ENCODE results near the gene EML4.
"Not testable (repeated sequence)": the region's sequence is repeated elsewhere in the genome, so short reads cannot be mapped to it uniquely, and the experiment has no call there.

Gene EML4

GRCh38 chr2:42335514-42336104, 166.5 kb downstream of the EML4 start:
- no peak for DNase-seq (ENCODE audit: low read depth)

DNA sequence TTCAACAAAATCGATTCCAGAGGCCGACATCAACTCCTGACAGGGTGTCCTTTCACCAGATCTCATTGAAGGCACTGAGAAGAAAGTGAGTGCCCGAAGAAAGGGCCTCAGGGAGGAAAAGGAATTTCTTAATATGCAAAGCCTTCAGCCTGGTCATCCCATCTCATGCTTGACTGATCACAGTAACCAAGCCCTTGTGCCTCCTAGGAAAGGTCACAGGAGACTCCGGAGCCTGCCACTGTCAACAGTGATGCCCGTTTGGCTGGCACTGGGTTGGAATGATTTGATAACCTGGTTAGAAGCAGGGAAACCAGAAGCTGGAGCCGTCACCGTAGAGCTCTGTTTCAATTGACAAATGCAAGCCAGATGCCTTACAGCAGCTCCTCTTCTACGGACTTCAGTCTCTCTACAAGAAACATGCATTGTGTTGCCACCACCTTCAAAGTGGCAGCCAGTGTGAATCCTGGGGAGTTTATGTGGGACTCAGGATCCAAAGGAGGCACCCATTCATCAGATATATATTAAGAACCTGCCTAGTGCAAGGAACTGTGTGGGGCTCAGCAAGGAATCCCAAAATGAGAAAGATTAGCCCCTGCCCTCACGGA, 167.3 kb downstream of the EML4 start:
- DNase-seq (ENCODE audit: low read depth): no peak

DNA sequence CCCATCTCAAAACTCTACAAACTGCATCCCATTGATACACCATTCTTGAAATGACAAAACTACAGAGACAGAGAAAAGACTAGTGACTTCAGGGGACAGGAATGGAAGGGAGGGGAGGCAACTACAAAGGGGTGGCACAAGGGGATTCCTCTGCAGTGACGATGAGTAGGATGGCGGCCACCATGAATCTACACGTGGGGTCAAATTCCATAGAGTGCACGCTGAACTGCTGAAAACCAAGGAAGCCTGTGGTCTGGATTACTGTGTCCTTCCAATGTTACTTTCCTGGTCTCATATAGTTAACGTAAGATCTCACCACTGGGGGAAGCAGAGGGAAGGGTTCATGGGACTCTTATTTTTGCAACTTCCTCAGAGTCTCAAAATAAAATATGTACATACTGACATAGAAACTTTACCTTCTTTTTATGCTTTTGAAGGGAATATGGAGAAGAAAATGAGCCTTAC, 168.2 kb downstream of the EML4 start:
- no peak for DNase-seq (ENCODE audit: low read depth)

DNA sequence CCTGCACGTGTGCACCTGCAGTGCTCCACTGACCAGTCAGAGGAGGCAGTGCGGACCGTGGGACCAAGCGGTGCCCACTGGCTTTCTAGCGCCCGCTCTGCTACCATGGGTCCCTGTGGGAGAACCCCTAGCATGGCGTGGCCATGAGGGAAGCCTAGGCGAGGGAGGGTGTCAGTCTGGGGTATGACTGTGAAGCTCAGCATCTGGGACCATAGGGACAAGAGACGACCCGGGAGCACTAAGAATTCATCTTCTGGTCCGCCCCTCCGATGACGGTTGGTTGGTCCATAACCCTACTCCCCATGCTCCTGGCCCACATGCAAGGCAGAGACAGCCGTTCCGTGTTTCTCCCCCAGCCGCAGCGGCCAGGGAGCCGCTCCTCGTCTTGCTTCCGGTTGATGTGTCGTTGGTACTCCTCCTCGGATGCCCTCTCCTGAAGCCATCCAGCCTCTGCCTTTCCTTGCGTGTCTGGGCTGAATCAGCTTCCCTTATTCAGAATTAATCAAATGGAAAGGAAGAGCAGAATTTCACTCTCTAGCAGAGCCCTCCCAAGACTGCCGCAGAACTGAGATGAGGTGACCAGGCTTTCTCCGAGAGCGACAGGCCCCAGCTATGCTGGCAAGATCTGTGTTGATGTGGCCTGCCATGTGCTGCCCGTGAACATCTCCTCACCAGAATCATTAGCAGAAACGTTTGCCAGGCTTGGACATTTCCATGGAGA, 168.9 kb downstream of the EML4 start:
- no peak for DNase-seq (ENCODE audit: low read depth)

DNA sequence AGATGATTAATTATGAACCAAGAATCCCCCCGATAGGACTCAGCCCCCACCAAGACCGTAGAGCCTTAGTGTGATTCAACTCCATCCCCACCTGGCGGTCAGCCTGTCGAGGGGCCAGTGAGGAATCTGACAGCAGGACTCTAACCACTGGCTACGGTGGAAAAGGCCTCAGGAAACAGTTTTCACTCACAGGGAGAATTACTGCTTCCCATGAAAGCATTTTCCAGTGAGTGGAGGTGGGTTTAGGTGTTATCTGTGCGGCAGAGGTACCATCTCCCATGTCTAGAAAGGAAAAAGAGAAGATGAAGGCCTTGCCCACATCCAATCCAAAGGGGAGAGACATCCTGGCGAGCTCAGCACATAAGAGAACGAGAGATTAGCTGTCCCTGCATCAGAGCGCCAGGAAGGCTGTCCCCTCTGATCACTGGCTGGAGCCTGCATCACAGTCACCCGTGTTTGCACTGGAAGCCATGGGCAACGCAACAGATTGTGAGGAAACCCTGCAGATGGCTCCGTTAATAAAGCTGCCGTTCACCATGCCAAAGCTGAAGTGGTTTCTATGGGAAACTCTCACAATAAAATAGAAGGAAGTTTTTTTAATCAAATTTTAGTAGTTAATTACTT, 169.5 kb downstream of the EML4 start:
- no peak for DNase-seq (ENCODE audit: low read depth)

DNA sequence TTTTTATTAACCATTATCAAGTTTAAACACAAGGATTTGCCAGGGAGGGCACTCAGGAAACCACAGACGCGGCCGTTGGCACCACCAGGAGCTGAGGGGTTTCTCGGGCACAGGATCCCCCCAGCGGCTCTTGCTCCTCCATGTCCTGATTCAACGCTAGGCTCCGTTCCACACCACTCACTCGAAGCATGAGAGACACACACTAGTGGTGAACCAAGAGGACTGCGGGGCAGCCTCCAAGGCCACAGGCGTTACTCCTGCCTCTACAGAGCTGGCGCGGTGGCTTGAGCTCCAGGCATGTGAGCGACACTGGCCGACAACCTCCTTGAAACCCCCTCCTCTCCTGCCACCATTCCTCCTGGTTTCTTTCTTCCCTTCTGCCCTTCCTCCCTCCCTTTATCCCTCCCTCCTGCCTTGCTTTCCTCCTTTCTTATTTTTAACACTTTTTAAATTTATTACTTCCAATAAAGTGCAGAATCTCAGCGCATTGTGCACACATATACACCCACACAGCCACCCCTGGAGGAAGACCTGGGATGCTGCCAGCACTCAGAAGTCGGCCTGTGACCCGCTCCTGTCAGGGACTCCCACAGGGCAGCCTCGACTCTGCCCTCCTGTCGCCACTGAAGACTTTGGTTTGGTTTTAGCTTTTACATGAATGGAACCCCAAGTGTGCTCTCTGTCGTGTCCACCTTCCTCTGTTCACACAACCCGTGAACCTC, 170.2 kb downstream of the EML4 start:
- DNase-seq (ENCODE audit: low read depth): no peak

GRCh38 chr2:42340045-42340937, 171.1 kb downstream of the EML4 start:
- no peak for DNase-seq (ENCODE audit: low read depth)

DNA sequence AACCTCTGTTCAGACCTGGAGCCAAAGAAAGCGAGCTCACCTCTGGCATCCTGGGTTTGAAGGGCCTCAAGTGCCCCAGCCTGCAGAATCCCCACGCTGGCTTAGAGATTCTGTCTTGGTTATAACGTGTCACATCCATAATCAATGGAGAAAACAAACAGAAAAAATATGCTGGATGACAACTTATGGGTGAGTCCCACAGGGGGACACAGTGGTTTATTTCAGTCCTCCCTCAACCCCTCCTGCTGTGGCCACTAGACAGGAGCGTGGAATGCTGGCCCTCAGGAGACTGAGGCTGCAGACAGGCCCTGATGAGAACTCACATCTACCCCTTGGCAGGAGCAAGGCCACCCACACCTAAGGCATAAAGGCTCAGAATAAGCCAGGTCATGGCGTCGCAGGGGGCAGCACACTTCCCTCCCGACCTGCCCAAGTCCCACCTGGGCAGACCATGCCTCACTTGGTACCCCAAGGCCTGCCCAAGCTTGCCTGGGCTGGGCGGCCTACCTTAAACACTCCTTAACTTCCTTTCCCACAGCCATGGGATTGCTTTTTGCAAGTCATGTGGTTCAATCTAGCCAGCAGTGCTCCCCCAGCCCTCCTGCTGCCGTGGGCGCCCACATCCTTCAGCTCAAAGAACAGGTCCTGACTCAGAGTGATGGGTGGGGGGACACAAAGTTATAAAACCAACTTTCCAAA, 171.9 kb downstream of the EML4 start:
- DNase-seq (ENCODE audit: low read depth): no peak

GRCh38 chr2:42342061-42342794, 173.1 kb downstream of the EML4 start:
- DNase-seq (ENCODE audit: low read depth): no peak

DNA sequence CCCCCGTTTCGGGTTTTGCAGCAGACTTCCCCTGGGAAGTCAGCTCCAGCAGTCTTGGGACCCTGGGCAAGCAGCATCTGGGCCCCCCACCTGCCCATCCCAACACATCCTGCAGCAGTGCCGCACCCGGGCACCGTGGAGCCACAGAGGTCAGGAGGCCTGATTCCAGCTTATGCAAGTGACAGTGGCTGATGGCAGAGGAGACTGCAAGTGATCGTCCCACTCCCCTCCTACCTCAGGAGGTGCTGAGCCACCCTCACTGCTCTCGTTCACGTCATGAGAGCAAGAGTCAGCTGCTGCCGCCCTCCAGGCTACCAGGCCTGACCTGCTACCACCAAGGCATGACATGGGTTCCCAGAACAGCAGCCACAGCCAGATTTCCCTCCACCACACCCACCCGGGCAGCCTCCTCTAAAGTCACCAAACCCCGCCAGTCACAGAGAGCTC, 173.7 kb downstream of the EML4 start:
- DNase-seq (ENCODE audit: low read depth): no peak

- no peak for DNase-seq (ENCODE audit: low read depth)
These were observed 176.8 kb downstream of the EML4 start for GRCh38 chr2:42345986-42346385.

DNA sequence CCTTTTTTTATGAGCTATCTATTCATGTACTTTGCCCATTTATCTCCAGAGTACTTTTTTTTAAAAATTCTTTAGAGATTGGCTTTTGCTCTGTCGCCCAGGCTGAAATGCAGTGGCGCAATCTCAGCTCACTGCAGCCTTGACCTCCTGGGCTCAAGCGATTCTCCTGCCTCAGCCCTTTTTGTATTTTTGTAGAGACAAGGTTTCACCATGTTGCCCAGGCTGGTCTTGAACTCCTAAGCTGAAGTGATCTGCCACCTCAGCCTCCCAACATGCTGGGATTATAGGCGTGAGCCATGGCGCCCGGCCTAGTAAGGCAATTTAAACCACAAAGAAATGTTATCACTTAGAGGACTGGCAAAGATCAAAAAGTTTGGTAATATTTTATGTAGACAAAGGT, 177.7 kb downstream of the EML4 start:
- not testable (repeated sequence) for DNase-seq (ENCODE audit: low read depth)

DNA sequence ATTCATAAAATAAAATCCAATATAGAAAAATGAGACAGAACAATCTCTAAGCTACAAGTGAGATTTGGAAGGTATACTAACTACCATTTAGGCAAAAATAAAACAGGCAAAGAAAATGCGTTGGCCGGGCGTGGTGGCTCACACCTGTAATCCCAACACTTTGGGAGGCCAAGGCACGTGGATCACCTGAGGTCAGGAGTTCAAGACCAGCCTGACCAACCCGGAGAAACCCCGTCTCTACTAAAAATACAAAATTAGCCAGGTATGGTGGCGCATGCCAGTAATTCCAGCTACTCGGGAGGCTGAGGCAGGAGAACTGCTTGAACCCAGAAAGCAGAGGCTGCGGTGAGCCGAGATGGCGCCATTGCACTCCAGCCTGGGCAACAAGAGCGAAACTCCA, 178.4 kb downstream of the EML4 start:
- not testable (repeated sequence) for DNase-seq (ENCODE audit: low read depth)

DNA sequence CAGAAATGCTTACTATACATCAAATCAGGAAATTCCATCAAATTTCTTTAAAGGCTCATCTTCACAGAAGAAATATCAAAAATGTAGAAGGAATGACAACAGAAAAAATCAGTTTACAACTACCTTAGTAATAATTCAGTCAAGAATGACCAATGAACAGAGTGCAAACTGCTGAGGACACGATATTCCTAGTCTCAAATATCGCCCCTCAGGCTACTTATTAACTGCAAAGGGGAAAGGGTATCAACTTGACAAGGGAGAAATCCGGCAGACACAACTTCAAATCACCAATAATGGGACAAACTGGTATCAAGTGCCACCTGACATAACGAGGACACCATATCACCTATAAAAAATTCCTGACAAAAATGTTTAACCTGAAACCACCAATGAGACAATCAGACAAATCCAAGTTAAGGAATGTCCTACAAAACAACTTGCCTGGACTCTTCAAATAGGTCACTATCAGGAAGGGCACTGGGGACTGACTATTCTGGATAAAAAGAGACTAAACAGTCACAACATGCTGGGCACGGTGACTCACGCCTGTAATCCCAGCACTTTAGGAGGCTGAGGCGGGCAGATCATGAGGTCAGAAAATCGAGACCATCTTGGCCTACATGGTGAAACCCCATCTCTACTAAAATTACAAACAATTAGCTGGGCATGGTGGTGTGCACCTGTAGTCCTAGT, 179.1 kb downstream of the EML4 start:
- DNase-seq (ENCODE audit: low read depth): no peak

DNA sequence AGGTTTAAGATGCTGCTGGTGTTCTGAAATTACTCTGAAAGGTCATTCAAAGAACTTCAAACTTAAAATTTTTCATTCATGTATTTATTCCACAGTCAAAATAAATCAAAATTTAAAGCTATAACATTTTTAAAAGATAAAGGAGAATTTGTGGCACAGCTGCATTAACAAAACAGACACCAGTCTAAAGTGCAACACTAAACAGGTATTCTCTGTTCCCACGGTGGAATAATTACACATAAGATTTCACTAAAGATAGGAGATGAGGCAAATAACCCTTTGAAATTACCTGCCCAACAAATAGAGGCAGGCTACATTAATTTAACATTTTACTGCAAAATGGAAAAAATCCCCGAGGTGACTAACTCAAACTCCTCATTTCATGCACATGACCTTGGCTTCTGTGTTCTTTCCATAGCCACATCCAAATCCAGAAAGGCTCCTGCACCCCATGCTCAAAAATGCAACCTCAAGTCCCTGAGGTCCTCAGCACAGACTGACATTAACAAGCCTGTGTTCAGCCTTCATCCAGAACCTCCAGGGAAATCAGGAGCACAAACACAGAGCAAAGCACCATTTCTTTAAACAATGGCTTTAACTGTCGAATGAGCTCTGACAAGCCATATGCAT, 181.4 kb downstream of the EML4 start:
- DNase-seq (ENCODE audit: low read depth): no peak

GRCh38 chr2:42351864-42352263, 182.7 kb downstream of the EML4 start:
- no peak for DNase-seq (ENCODE audit: low read depth)

- no peak for DNase-seq (ENCODE audit: low read depth)
These were observed 184.8 kb downstream of the EML4 start for GRCh38 chr2:42353792-42354429.

- DNase-seq (ENCODE audit: low read depth): no peak
These were observed 190.3 kb downstream of the EML4 start for GRCh38 chr2:42359304-42359964.

All from stimulated activated CD8-positive, alpha-beta memory T cell treated with anti-CD3 and anti-CD28 coated beads, Interleukin-12 subunit alpha, Interleukin-12 subunit beta, amount 100 ng/mL, for 1 hour (primary cell).